ENCODE data around the gene CERS6.
"Not testable (repeated sequence)": the region's sequence is repeated elsewhere in the genome, so short reads cannot be mapped to it uniquely, and the experiment has no call there.

The CERS6 gene

DNA sequence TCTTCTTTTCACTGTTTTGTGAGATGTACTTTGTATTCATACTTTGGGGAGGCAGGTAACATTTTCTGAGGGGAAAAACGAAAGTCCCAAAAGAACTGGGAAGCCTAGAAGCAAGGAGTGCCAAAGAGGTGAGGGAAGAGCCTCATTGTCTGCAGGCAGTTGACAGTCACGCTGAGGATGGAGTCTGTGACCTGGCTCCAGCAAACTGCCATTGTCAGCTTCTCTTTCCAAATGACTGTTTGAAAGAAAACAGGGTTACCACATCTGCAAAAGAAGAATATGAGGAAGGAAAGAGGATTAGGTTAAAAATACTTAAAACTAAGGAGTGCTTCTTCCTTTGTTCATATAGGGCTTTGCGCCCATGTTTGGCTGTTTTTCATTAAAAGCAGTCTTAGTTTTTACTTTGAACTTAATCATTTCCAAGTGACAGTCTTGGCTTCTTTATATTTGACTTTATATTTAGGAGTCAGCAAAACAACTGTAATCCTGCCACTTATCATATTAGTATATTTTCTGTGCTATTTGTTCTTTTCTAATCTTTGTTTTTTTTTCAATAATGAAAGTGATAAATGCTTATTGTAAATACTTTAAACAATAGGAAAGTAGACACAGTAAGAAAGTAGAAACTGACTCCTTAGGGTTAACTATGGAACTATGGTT is 35.0 kb downstream of the CERS6 start:
- Histone ChIP-seq H3K36me3 (ENCODE audit: control insufficient read depth in 1 of 2, insufficient read depth in 2 of 2, low read length in 2 of 2) (no peaks in the 10 kb centered on the region), H3K4me3 (ENCODE audit: low read depth in 1 of 2, low read length in 2 of 2) (peak overlapping the region; percentile 23 to 40), H3K4me1 (ENCODE audit: control insufficient read depth in 1 of 2, insufficient read depth in 2 of 2, low read length in 2 of 2) (peaks cover 0 to 10% of the 10 kb centered on the region in 2 donors), H3K9me3 (ENCODE audit: control insufficient read depth in 1 of 2, low read length in 2 of 2) (no peaks in the 10 kb centered on the region), H3K27me3 (ENCODE audit: low read depth, low read length) (no peaks in the 10 kb centered on the region), H3K27ac (ENCODE audit: low read length) (peak overlapping the region; percentile 28)

DNA sequence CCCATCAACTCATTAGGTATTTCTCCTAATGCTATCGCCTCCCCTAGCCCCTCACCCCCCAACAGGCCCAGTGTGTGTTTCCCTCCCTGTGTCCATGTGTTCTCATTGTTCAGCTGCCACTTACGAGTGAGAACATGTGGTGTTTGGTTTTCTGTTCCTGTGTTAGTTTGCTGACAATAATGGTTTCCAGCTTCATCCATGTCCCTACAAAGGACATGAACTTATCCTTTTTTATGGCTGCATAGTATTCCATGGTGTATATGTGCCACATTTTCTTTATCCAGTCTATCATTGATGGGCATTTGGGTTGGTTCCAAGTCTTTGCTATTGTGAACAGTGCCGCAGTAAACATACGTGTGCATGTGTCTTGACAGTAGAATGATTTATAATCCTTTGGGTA is 35.7 kb downstream of the CERS6 start:
- not testable (repeated sequence) for H3K27me3 ChIP-seq (ENCODE audit: low read depth, low read length); H3K27ac ChIP-seq (ENCODE audit: low read length); H3K9me3 ChIP-seq (ENCODE audit: control insufficient read depth in 1 of 2, low read length in 2 of 2); H3K36me3 ChIP-seq (ENCODE audit: control insufficient read depth in 1 of 2, insufficient read depth in 2 of 2, low read length in 2 of 2); H3K4me3 ChIP-seq (ENCODE audit: low read depth in 1 of 2, low read length in 2 of 2)
- H3K4me1 ChIP-seq (ENCODE audit: control insufficient read depth in 1 of 2, insufficient read depth in 2 of 2, low read length in 2 of 2) = peaks cover 0 to 10% of the 10 kb centered on the region in 2 donors

DNA sequence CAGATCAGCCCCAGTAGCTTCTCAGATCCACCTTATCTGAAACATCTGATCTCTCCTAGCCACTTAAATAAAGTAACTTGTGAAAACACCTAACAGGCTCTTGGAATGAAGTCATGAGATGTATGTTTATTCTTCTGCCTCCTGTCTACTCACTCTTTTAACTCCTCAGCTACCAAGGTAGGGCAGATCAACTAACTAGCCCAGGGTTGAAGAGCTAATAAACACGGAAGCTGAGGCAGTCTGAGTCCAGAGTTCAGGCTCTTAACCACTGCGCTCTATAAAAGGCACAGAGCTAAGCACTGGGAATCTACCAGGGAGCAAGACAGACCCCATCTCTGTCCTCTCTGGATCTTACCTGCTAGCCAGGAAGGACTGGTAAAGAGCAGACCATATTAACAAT is 37.1 kb downstream of the CERS6 start:
- H3K27me3 ChIP-seq (ENCODE audit: low read depth, low read length); H3K4me3 ChIP-seq (ENCODE audit: low read depth in 1 of 2, low read length in 2 of 2); H3K36me3 ChIP-seq (ENCODE audit: control insufficient read depth in 1 of 2, insufficient read depth in 2 of 2, low read length in 2 of 2); H3K27ac ChIP-seq (ENCODE audit: low read length); H3K9me3 ChIP-seq (ENCODE audit: control insufficient read depth in 1 of 2, low read length in 2 of 2): not testable (repeated sequence)
- H3K4me1 ChIP-seq (ENCODE audit: control insufficient read depth in 1 of 2, insufficient read depth in 2 of 2, low read length in 2 of 2) = peaks cover 0 to 10% of the 10 kb centered on the region in 2 donors

DNA sequence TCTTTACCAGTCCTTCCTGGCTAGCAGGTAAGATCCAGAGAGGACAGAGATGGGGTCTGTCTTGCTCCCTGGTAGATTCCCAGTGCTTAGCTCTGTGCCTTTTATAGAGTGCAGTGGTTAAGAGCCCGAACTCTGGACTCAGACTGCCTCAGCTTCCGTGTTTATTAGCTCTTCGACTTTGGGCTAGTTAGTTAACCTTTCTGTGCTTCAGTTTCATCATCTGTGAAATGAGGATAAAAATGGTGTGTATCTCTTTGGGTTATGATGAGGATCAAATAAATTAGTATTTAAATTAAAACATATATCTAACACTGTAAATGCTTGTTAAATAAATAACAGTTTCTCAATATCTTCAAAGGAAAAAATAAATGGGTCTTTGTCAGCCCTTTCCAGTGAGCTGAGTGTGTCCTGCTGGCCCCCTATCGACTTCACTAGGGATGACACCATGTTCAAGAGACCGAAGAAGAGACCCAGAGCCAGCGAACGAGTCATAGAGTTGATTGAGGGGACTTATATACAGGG is 38.2 kb downstream of the CERS6 start:
- no peak overlapping the region for H3K27ac ChIP-seq (ENCODE audit: low read length)
- no peaks in the 10 kb centered on the region for H3K27me3 ChIP-seq (ENCODE audit: low read depth, low read length)
- H3K36me3 ChIP-seq (ENCODE audit: control insufficient read depth in 1 of 2, insufficient read depth in 2 of 2, low read length in 2 of 2) = no peaks in the 10 kb centered on the region
- no peak overlapping the region for H3K4me3 ChIP-seq (ENCODE audit: low read depth in 1 of 2, low read length in 2 of 2)
- no peaks in the 10 kb centered on the region for H3K9me3 ChIP-seq (ENCODE audit: control insufficient read depth in 1 of 2, low read length in 2 of 2)
- peaks cover 0 to 10% of the 10 kb centered on the region in 2 donors for H3K4me1 ChIP-seq (ENCODE audit: control insufficient read depth in 1 of 2, insufficient read depth in 2 of 2, low read length in 2 of 2)

DNA sequence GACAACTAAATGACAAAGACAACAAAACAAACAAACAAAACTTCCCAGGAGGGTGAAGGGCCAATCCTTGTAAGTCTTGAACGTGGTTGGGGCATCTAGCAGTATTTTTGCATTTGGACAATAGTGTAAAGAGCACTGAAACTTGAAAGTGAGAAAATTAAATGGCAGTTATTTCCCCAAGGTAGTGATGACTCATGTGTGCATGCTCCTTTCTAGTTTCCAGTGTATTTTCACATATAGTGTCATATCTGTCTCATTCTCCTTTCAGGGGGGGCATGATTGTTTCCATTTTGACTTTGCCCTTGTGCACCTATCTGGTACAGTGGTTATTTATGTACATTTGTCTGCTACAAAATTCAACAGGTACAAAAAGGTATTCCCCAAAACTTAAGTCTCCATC is 39.5 kb downstream of the CERS6 start:
- no peak overlapping the region for H3K4me3 ChIP-seq (ENCODE audit: low read depth in 1 of 2, low read length in 2 of 2)
- peaks cover 0 to 9% of the 10 kb centered on the region in 2 donors for H3K4me1 ChIP-seq (ENCODE audit: control insufficient read depth in 1 of 2, insufficient read depth in 2 of 2, low read length in 2 of 2)
- no peaks in the 10 kb centered on the region for H3K27me3 ChIP-seq (ENCODE audit: low read depth, low read length)
- H3K27ac ChIP-seq (ENCODE audit: low read length) = no peak overlapping the region
- H3K9me3 ChIP-seq (ENCODE audit: control insufficient read depth in 1 of 2, low read length in 2 of 2) = no peaks in the 10 kb centered on the region
- H3K36me3 ChIP-seq (ENCODE audit: control insufficient read depth in 1 of 2, insufficient read depth in 2 of 2, low read length in 2 of 2) = no peaks in the 10 kb centered on the region

DNA sequence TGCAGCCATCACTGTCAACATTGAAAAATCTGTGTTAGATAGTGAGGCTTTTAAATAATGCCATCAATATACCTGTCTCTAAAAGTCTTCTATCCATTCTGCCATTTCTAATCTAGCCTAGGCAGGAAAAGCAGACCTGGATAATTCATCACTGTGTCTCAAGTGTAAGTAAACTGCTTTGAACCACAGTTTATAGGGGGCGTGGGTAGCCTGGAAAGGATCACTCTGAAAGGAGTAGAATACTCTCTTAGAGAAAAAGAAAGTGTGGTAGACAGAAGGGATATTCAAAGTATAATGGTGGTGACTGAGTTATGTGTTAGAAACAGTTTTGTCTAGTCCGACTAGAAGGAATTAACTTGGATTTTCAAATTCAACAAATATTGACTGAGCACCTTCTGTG is 40.8 kb downstream of the CERS6 start:
- Histone ChIP-seq H3K4me1 (ENCODE audit: control insufficient read depth in 1 of 2, insufficient read depth in 2 of 2, low read length in 2 of 2) (no peaks in the 10 kb centered on the region), H3K27ac (ENCODE audit: low read length) (no peak overlapping the region), H3K27me3 (ENCODE audit: low read depth, low read length) (no peaks in the 10 kb centered on the region), H3K36me3 (ENCODE audit: control insufficient read depth in 1 of 2, insufficient read depth in 2 of 2, low read length in 2 of 2) (no peaks in the 10 kb centered on the region), H3K9me3 (ENCODE audit: control insufficient read depth in 1 of 2, low read length in 2 of 2) (no peaks in the 10 kb centered on the region), H3K4me3 (ENCODE audit: low read depth in 1 of 2, low read length in 2 of 2) (no peak overlapping the region)

DNA sequence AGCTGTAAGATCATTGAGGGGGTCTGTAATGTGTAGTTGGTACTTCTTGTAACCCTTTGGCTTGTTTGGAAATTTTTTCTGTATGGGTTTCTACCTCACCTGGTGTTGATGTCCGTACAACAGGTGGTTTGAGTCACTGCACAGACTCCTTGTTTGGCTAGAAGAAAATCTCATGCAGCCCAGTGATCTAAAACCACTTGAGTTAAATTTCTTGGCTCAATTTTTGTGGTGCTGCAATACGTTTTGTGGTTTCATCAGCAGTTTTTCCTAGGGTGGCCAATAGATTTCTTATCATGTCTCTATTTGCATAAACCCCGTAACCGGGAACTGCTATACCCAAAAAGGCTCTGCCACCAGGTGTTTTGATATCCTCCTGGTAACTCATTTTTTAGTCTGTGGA is 43.4 kb downstream of the CERS6 start:
- no peak overlapping the region for H3K27ac ChIP-seq (ENCODE audit: low read length)
- no peak overlapping the region for H3K4me3 ChIP-seq (ENCODE audit: low read depth in 1 of 2, low read length in 2 of 2)
- no peaks in the 10 kb centered on the region for H3K36me3 ChIP-seq (ENCODE audit: control insufficient read depth in 1 of 2, insufficient read depth in 2 of 2, low read length in 2 of 2)
- H3K4me1 ChIP-seq (ENCODE audit: control insufficient read depth in 1 of 2, insufficient read depth in 2 of 2, low read length in 2 of 2) = no peaks in the 10 kb centered on the region
- H3K27me3 ChIP-seq (ENCODE audit: low read depth, low read length) = no peaks in the 10 kb centered on the region
- H3K9me3 ChIP-seq (ENCODE audit: control insufficient read depth in 1 of 2, low read length in 2 of 2) = no peaks in the 10 kb centered on the region

DNA sequence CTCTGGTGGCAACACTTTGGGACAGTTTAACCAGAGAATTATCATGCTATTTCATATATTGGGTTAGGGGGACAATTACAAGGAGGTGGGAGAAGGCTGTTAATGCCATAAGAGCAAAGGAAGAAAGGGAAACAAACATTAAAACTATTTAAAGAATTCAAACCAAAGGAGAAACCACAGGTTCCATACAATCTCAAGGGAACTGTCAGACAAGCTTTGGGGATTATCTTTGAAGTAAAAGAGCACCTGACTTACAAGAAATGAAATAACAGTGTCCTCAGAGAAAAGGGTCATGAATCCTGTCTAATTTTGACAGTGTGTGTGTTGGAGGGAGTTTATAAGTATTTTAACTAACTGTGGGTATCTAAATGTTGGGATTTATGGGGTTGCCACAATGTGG is 44.4 kb downstream of the CERS6 start:
- Histone ChIP-seq H3K27me3 (ENCODE audit: low read depth, low read length) (no peaks in the 10 kb centered on the region), H3K27ac (ENCODE audit: low read length) (no peak overlapping the region), H3K9me3 (ENCODE audit: control insufficient read depth in 1 of 2, low read length in 2 of 2) (no peaks in the 10 kb centered on the region), H3K4me3 (ENCODE audit: low read depth in 1 of 2, low read length in 2 of 2) (no peak overlapping the region), H3K4me1 (ENCODE audit: control insufficient read depth in 1 of 2, insufficient read depth in 2 of 2, low read length in 2 of 2) (no peaks in the 10 kb centered on the region), H3K36me3 (ENCODE audit: control insufficient read depth in 1 of 2, insufficient read depth in 2 of 2, low read length in 2 of 2) (no peaks in the 10 kb centered on the region)

DNA sequence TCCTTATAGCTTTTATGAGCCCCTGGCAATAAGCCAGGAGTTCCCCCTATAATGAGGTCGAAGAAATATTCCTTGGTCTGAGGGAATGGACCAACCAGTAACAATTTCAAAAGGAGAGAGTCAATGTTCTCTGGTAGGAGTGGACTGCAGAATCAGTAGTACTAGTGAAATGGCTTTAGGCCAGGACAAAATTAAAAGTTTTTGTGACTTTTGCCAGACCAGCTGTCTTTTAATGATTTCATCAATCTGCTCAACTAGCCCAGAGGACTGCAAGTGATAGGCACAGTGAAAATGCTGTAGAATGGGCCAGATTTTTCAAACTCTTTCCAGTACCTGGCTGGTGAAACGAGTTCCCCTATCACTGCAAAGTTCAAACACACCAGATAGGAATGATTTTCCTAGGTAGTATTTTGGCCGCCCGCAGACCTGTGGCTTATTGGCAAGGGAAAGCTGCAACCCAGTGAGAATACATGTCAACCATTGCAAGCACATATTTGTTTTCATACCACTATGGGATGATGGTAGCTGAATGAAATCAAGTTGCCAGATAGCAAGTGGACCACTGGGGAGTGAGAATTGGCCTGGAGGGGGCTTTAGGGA is 45.5 kb downstream of the CERS6 start:
- no peaks in the 10 kb centered on the region for H3K36me3 ChIP-seq (ENCODE audit: control insufficient read depth in 1 of 2, insufficient read depth in 2 of 2, low read length in 2 of 2)
- H3K4me1 ChIP-seq (ENCODE audit: control insufficient read depth in 1 of 2, insufficient read depth in 2 of 2, low read length in 2 of 2) = no peaks in the 10 kb centered on the region
- H3K27ac ChIP-seq (ENCODE audit: low read length) = no peak overlapping the region
- no peaks in the 10 kb centered on the region for H3K27me3 ChIP-seq (ENCODE audit: low read depth, low read length)
- H3K4me3 ChIP-seq (ENCODE audit: low read depth in 1 of 2, low read length in 2 of 2) = no peak overlapping the region
- H3K9me3 ChIP-seq (ENCODE audit: control insufficient read depth in 1 of 2, low read length in 2 of 2) = no peaks in the 10 kb centered on the region

DNA sequence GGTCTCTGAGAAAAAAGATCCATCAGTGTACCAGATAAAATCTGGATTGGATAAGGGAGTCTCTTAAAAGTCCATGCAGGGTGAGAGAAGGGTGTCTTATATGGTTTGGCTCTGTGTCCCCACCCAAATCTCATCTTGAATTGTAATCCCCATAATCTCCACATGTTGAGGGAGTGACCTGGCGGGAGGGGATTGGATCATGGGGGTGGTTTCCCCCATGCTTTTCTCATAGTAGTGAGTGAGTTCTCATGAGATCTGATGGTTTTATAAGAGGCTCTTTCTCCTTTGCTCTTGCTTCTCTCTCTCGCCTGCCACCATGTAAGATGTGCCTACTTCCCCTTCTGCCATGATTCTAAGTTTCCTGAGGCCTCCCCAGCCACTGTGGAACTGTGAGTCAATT is 46.8 kb downstream of the CERS6 start:
- H3K27me3 ChIP-seq (ENCODE audit: low read depth, low read length); H3K9me3 ChIP-seq (ENCODE audit: control insufficient read depth in 1 of 2, low read length in 2 of 2); H3K4me1 ChIP-seq (ENCODE audit: control insufficient read depth in 1 of 2, insufficient read depth in 2 of 2, low read length in 2 of 2); H3K36me3 ChIP-seq (ENCODE audit: control insufficient read depth in 1 of 2, insufficient read depth in 2 of 2, low read length in 2 of 2); H3K27ac ChIP-seq (ENCODE audit: low read length); H3K4me3 ChIP-seq (ENCODE audit: low read depth in 1 of 2, low read length in 2 of 2): not testable (repeated sequence)

DNA sequence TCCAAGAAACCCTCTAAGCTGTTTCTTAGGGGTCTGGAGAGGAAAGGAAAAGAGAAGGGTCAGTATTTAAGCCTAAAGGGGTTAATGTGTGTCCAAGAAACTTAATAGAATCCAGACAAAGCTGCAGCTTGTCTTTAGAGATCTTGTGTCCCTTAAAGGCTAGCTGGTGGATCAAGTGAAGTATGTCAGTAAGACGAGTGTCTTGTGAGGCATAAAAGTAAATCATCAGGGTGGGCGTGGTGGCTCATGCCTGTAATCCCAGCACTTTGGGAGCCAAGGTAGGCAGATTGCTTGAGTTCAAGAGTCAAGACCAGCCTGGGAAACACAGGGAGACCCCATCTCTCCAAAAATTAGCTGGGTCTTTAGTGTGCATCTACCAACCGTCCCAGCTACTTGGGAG is 47.8 kb downstream of the CERS6 start:
- Histone ChIP-seq H3K36me3 (ENCODE audit: control insufficient read depth in 1 of 2, insufficient read depth in 2 of 2, low read length in 2 of 2) (no peaks in the 10 kb centered on the region), H3K9me3 (ENCODE audit: control insufficient read depth in 1 of 2, low read length in 2 of 2) (no peaks in the 10 kb centered on the region), H3K27ac (ENCODE audit: low read length) (no peak overlapping the region), H3K27me3 (ENCODE audit: low read depth, low read length) (no peaks in the 10 kb centered on the region), H3K4me3 (ENCODE audit: low read depth in 1 of 2, low read length in 2 of 2) (no peak overlapping the region), H3K4me1 (ENCODE audit: control insufficient read depth in 1 of 2, insufficient read depth in 2 of 2, low read length in 2 of 2) (no peaks in the 10 kb centered on the region)

DNA sequence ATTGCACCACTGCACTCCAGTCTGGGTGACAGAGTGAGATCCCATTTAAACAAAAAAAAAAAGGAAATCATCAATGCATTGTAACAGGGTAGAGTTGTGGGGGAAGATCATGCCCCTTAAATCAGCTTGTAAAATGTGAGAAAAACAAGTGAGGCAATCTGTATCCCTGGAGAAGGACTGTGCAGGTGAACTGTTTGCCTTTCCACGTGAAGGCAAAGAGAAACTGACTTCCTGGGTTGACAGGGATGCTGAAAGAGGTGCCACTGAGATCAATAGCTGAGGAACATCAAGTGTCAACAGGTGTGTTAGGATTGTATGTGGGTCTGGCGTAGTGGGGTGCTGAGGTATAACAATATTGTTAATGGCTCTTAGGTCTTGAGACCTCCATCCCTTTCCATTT is 48.3 kb downstream of the CERS6 start:
- Histone ChIP-seq H3K36me3 (ENCODE audit: control insufficient read depth in 1 of 2, insufficient read depth in 2 of 2, low read length in 2 of 2) (no peaks in the 10 kb centered on the region), H3K27me3 (ENCODE audit: low read depth, low read length) (no peaks in the 10 kb centered on the region), H3K4me1 (ENCODE audit: control insufficient read depth in 1 of 2, insufficient read depth in 2 of 2, low read length in 2 of 2) (no peaks in the 10 kb centered on the region), H3K27ac (ENCODE audit: low read length) (no peak overlapping the region), H3K9me3 (ENCODE audit: control insufficient read depth in 1 of 2, low read length in 2 of 2) (no peaks in the 10 kb centered on the region), H3K4me3 (ENCODE audit: low read depth in 1 of 2, low read length in 2 of 2) (no peak overlapping the region)

Data from muscle layer of duodenum (tissue), 2 donors.